M059J (cell line): ENCODE results near the gene CD81. TPM values are rescaled to one million over a fixed set of nuclear protein-coding genes. Genes with fewer than 3 reads are reported as not detected.

Source experiments
- DNase-seq: peaks from one replicate; pipeline ENCODE4 v3.0.0-alpha.2; 2012; ENCODE audit warnings: low read depth
- total RNA-seq: library from RNA; depleted of rRNA; stranded (reverse); fragments of >200 nt; shearing (Covaris generic); gene quantifications from 2 replicates; pipeline ENCODE4 v1.2.3, GENCODE V29; 2014

Gene CD81
- total RNA-seq, 1 experiment from 2014 or later, result 209 TPM

- no peak for DNase-seq
Measured at GRCh38 chr11:2402890-2403645, 26.0 kb downstream of the CD81 start.

- no peak for DNase-seq
Measured at GRCh38 chr11:2404735-2405196, 27.7 kb downstream of the CD81 start.

GRCh38 chr11:2406451-2406850, 29.3 kb downstream of the CD81 start:
- no peak for DNase-seq

GRCh38 chr11:2406878-2407410, 29.8 kb downstream of the CD81 start:
- no peak for DNase-seq

GRCh38 chr11:2408671-2409070, 31.6 kb downstream of the CD81 start:
- DNase-seq, result no peak

GRCh38 chr11:2409126-2409525, 32.0 kb downstream of the CD81 start:
- DNase-seq, result no peak

- DNase-seq, result no peak
Measured at GRCh38 chr11:2409611-2410468, 32.7 kb downstream of the CD81 start.

GRCh38 chr11:2410616-2411015, 33.5 kb downstream of the CD81 start:
- DNase-seq, result no peak

- DNase-seq, result no peak
Measured at GRCh38 chr11:2411446-2412305, 34.6 kb downstream of the CD81 start.

- DNase-seq, result no peak
Measured at GRCh38 chr11:2412323-2412722, 35.2 kb downstream of the CD81 start.

GRCh38 chr11:2413742-2414579, 36.9 kb downstream of the CD81 start:
- DNase-seq, result no peak

GRCh38 chr11:2414616-2415015, 37.5 kb downstream of the CD81 start:
- DNase-seq, result no peak

- no peak for DNase-seq
Measured at GRCh38 chr11:2415171-2415570, 38.1 kb downstream of the CD81 start.

GRCh38 chr11:2415601-2416380, 38.7 kb downstream of the CD81 start:
- no peak for DNase-seq

- no peak for DNase-seq
Measured at GRCh38 chr11:2416765-2417164, 39.7 kb downstream of the CD81 start.

GRCh38 chr11:2417856-2418692, 41.0 kb downstream of the CD81 start:
- DNase-seq, result no peak

- no peak for DNase-seq
Measured at GRCh38 chr11:2418693-2419360, 41.7 kb downstream of the CD81 start.
